Tibial nerve (tissue), 4 donors: Measurements from ENCODE around the gene IRS2. TPM values are rescaled to one million over a fixed set of nuclear protein-coding genes. Genes with fewer than 3 reads are reported as not detected.
A peak's percentile ranks its signal among the peaks of the same experiment; 100 is the strongest.

Experiments
- DNase-seq, 2 donors: peaks; one replicate each; pipeline ENCODE4 v3.0.0-alpha.2; 2019; ENCODE audit warnings: low spot score in 2 of 2
- H3K27ac ChIP-seq, 4 donors: fragments of 200-600 bp; sonication (generic) in 3 of 4; one replicate each; pipeline ENCODE4 v1.5.1; 2017 to 2019; ENCODE audit warnings: mild to moderate bottlenecking in 1 of 4
- H3K27me3 ChIP-seq, 2 donors: fragments of 200-600 bp; sonication (generic) in 1 of 2; one replicate each; pipeline versions ENCODE4 v1.5.1 to v1.6.0; 2017 to 2019
- H3K36me3 ChIP-seq, 3 donors: fragments of 200-600 bp; sonication (generic); one replicate each; pipeline ENCODE4 v1.5.1; 2018 to 2019
- H3K4me1 ChIP-seq, 4 donors: fragments of 200-600 bp; sonication (generic) in 3 of 4; one replicate each; pipeline ENCODE4 v1.5.1; 2017 to 2019
- H3K4me3 ChIP-seq, 4 donors: fragments of 200-600 bp; sonication (generic) in 3 of 4; one replicate each; pipeline ENCODE4 v1.5.1; 2017 to 2019; ENCODE audit warnings: mild to moderate bottlenecking in 1 of 4, moderate library complexity in 1 of 4
- H3K9me3 ChIP-seq, 4 donors: fragments of 200-600 bp; sonication (generic) in 3 of 4; one replicate each; pipeline ENCODE4 v1.5.1; 2017 to 2019
- EP300 ChIP-seq, 2 donors: sonication (generic); formaldehyde crosslinking; IDR thresholded peaks; one replicate each; pipeline ENCODE4 v1.6.1; 2017; ENCODE audit warnings: antibody characterized with exemption in 2 of 2, mild to moderate bottlenecking in 1 of 2
- POLR2A ChIP-seq, 2 donors: fragments of 450-650 bp; IDR thresholded peaks; one replicate each; pipeline ENCODE4 v1.6.1; 2017; ENCODE audit warnings: antibody characterized with exemption in 2 of 2, mild to moderate bottlenecking in 2 of 2, moderate library complexity in 2 of 2
- WGBS, 2 donors: methylation state at CpG; one replicate each; pipeline ENCODE4 v1.1.5; 2018; 5-methylcytosine and 5-hydroxymethylcytosine counted together
- total RNA-seq, 4 donors: library from RNA; depleted of rRNA; stranded (reverse); fragments of >200 nt; gene quantifications; one replicate each; pipeline ENCODE4 v1.1.0, GENCODE V29; 2016
- TF ChIP-seq, protein P1 (sequence below), 5 experiments: fragments of 200-600 bp in 3 of 5; fragments of 450-650 bp in 2 of 5; sonication (generic) in 3 of 5; IDR thresholded peaks; one replicate each; pipeline ENCODE4 v1.5.1; 2016 to 2019; ENCODE audit warnings: antibody characterized with exemption in 5 of 5, mild to moderate bottlenecking in 3 of 5, moderate library complexity in 2 of 5

Gene IRS2
- total RNA-seq, 4 donors from 2014 or later, result 38.3 to 60.9 (median 42.4) TPM

- no peak overlapping the region for H3K27ac ChIP-seq
- no peak for DNase-seq
- H3K27me3 ChIP-seq, result no peaks in the 10 kb centered on the region
- no peak overlapping the region for H3K4me3 ChIP-seq
- H3K9me3 ChIP-seq, result no peaks in the 10 kb centered on the region
- WGBS, 2 donors, result 94 to 99% methylated on average over 6 of the region's 6 CpGs
- H3K36me3 ChIP-seq, result no peaks in the 10 kb centered on the region
- H3K4me1 ChIP-seq, result no peaks in the 10 kb centered on the region
- TF ChIP-seq EP300 (IDR thresholded peaks at IDR 0.05), result no peak
- TF ChIP-seq POLR2A (IDR thresholded peaks at IDR 0.05), result no peak
- TF ChIP-seq, protein P1, sequence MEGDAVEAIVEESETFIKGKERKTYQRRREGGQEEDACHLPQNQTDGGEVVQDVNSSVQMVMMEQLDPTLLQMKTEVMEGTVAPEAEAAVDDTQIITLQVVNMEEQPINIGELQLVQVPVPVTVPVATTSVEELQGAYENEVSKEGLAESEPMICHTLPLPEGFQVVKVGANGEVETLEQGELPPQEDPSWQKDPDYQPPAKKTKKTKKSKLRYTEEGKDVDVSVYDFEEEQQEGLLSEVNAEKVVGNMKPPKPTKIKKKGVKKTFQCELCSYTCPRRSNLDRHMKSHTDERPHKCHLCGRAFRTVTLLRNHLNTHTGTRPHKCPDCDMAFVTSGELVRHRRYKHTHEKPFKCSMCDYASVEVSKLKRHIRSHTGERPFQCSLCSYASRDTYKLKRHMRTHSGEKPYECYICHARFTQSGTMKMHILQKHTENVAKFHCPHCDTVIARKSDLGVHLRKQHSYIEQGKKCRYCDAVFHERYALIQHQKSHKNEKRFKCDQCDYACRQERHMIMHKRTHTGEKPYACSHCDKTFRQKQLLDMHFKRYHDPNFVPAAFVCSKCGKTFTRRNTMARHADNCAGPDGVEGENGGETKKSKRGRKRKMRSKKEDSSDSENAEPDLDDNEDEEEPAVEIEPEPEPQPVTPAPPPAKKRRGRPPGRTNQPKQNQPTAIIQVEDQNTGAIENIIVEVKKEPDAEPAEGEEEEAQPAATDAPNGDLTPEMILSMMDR (IDR thresholded peaks at IDR 0.05), result no peak
These were observed 68.7 kb downstream of the IRS2 start for GRCh38 chr13:109717686-109718085.

DNA sequence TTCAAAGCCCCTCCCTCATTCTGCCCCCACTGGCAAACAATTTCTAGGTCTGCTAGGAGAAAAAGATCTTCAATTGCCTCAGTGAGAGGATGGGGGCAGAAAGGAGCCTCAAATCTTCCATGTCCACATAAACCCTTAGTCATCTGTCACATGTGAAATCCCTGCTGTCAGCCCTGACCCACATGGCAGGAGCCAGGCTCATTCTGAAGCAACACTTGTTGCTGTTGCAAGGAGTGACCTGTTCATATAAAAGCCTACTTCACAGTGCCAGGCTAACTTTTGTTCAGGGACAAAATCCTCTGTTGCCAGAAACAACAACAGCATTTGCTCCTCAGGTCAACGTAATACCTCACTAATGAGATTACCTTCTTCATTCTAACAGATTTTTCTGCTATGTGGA, 70.5 kb downstream of the IRS2 start:
- DNase-seq, result peak; percentile 26 to 53
- H3K27me3 ChIP-seq, result no peaks in the 10 kb centered on the region
- H3K9me3 ChIP-seq, result no peaks in the 10 kb centered on the region
- 81 to 89% methylated on average over 1 of the region's 1 CpG for WGBS, 2 donors
- no peaks in the 10 kb centered on the region for H3K4me1 ChIP-seq
- H3K27ac ChIP-seq, result peak overlapping the region in 1 of 4 donors; percentile 20
- TF ChIP-seq POLR2A (IDR thresholded peaks at IDR 0.05), result no peak
- TF ChIP-seq EP300 (IDR thresholded peaks at IDR 0.05), result peak; percentile 33 to 75
- TF ChIP-seq, protein P1 (IDR thresholded peaks at IDR 0.05), result peak in 1 of 5 experiments; percentile 11
- no peak overlapping the region for H3K4me3 ChIP-seq
- H3K36me3 ChIP-seq, result no peaks in the 10 kb centered on the region

GRCh38 chr13:109713681-109714080, 72.7 kb downstream of the IRS2 start:
- DNase-seq, result no peak
- Histone ChIP-seq H3K9me3 (no peaks in the 10 kb centered on the region), H3K36me3 (no peaks in the 10 kb centered on the region), H3K27ac (no peak overlapping the region), H3K4me3 (no peak overlapping the region), H3K4me1 (no peaks in the 10 kb centered on the region), H3K27me3 (no peaks in the 10 kb centered on the region)
- TF ChIP-seq EP300 (IDR thresholded peaks at IDR 0.05), result no peak
- TF ChIP-seq, protein P1 (IDR thresholded peaks at IDR 0.05), result no peak
- no peak for TF ChIP-seq POLR2A (IDR thresholded peaks at IDR 0.05)
- WGBS, 2 donors, result 79 to 88% methylated on average over 4 of the region's 4 CpGs

DNA sequence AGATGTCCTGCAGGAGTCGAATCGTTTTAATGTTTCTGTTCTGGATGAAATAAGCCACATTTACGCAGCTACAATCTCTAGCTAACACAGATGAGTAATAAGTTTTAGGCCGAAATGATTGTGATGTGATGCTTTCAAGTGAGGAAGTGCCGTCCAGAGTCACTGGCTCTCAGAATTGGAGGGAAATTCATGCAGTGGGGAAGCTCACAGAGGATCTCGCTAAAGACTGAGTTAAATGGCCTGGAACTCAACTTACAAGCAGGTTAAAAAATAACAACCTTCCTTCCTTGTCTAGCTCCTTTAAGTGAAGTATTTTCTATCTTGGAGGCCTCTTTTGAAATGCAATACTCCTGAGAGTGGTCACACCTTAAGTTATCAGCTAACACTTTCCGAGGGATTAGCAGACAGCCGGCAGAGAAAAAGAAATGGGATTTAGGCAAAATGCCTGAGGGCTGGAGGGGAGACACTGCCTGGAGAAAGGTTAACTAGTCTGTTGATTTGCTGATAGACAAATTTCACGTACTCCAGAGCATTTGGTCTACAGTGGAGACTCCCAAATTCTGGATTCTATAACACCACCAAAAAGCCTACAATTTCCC, 74.2 kb downstream of the IRS2 start:
- no peaks in the 10 kb centered on the region for H3K36me3 ChIP-seq
- WGBS, 2 donors, result 57 to 58% methylated on average over 9 of the region's 9 CpGs
- no peak for TF ChIP-seq POLR2A (IDR thresholded peaks at IDR 0.05)
- TF ChIP-seq EP300 (IDR thresholded peaks at IDR 0.05), result no peak
- TF ChIP-seq, protein P1 (IDR thresholded peaks at IDR 0.05), result no peak
- no peak for DNase-seq
- no peaks in the 10 kb centered on the region for H3K4me1 ChIP-seq
- H3K27ac ChIP-seq, result no peak overlapping the region
- no peaks in the 10 kb centered on the region for H3K9me3 ChIP-seq
- H3K4me3 ChIP-seq, result no peak overlapping the region
- no peaks in the 10 kb centered on the region for H3K27me3 ChIP-seq

GRCh38 chr13:109707742-109708617, 78.4 kb downstream of the IRS2 start:
- no peaks in the 10 kb centered on the region for H3K9me3 ChIP-seq
- no peak overlapping the region for H3K4me3 ChIP-seq
- 77 to 80% methylated on average over 14 of the region's 14 CpGs for WGBS, 2 donors
- H3K36me3 ChIP-seq, result no peaks in the 10 kb centered on the region
- no peaks in the 10 kb centered on the region for H3K27me3 ChIP-seq
- H3K27ac ChIP-seq, result no peak overlapping the region
- DNase-seq, result no peak
- no peaks in the 10 kb centered on the region for H3K4me1 ChIP-seq
- TF ChIP-seq EP300 (IDR thresholded peaks at IDR 0.05) (no peak), POLR2A (IDR thresholded peaks at IDR 0.05) (no peak)
- TF ChIP-seq, protein P1 (IDR thresholded peaks at IDR 0.05), result no peak
